ENCODE data around the gene FGFR3.
A peak's percentile ranks its signal among the peaks of the same experiment; 100 is the strongest.

The FGFR3 gene

GRCh38 chr4:1856943-1857699 is 64.0 kb downstream of the FGFR3 start:
- no peak for DNase-seq (ENCODE audit: extremely low read depth, insufficient read length)
- TF ChIP-seq CTCF (IDR thresholded peaks at IDR 0.05; ENCODE audit: insufficient read depth, low read length, poor library complexity, severe bottlenecking): no peak
- Histone ChIP-seq H3K36me3 (ENCODE audit: control insufficient read depth, insufficient read depth, low read length) (peaks cover 1% of the 10 kb centered on the region), H3K27me3 (replicated peaks; ENCODE audit: control insufficient read depth, insufficient read depth, low read length) (no peaks in the 10 kb centered on the region), H3K4me3 (replicated peaks; ENCODE audit: low read depth, low read length) (peak overlapping the region; percentile 95)

GRCh38 chr4:1857931-1858330 is 64.8 kb downstream of the FGFR3 start:
- H3K4me3 ChIP-seq (replicated peaks; ENCODE audit: low read depth, low read length): no peak overlapping the region

More at GRCh38 chr4:1857931-1858330, 64.8 kb downstream of the FGFR3 start:
- no peak for TF ChIP-seq CTCF (IDR thresholded peaks at IDR 0.05; ENCODE audit: insufficient read depth, low read length, poor library complexity, severe bottlenecking)
- no peak for DNase-seq (ENCODE audit: extremely low read depth, insufficient read length)
- H3K36me3 ChIP-seq (ENCODE audit: control insufficient read depth, insufficient read depth, low read length): peaks cover 1% of the 10 kb centered on the region; the same call in 1 of the 2 replicates
- no peaks in the 10 kb centered on the region for H3K27me3 ChIP-seq (replicated peaks; ENCODE audit: control insufficient read depth, insufficient read depth, low read length)
